PFSK-1 (cell line): ENCODE data around the gene ALB.

Source experiments
- FOXP2 ChIP-seq: optimal IDR thresholded peaks from 2 replicates; pipeline ENCODE3; 2011; ENCODE audit warnings: borderline replicate concordance, control low read depth, inconsistent platforms; ENCODE audit not compliant: insufficient read depth; ENCODE audit errors: extremely low read length, extremely low read depth
- POLR2AphosphoS5 ChIP-seq: IDR thresholded peaks from 2 replicates; pipeline ENCODE4 v1.6.1; 2012; ENCODE audit warnings: low read depth, mild to moderate bottlenecking, control low read depth, low read length, moderate library complexity
- REST ChIP-seq, 2 experiments: IDR thresholded peaks; 2 replicates each; pipeline versions ENCODE4 v1.6.1 to v1.8.0; 2011 to 2012; ENCODE audit warnings: low read depth in 2 of 2, low read length in 2 of 2, control low read depth in 1 of 2, inconsistent platforms in 1 of 2, mild to moderate bottlenecking in 1 of 2, moderate library complexity in 1 of 2; ENCODE audit not compliant: insufficient read depth in 1 of 2
- SIN3A ChIP-seq: IDR thresholded peaks from 2 replicates; pipeline ENCODE4 v1.6.1; 2012; ENCODE audit warnings: mild to moderate bottlenecking, low read length, moderate library complexity, borderline replicate concordance; ENCODE audit not compliant: insufficient read depth
- TAF1 ChIP-seq: IDR thresholded peaks from 2 replicates; pipeline ENCODE4 v1.6.1; 2012; ENCODE audit warnings: low read length, control low read depth, borderline replicate concordance; ENCODE audit not compliant: insufficient read depth

Gene ALB

GRCh38 chr4:73379946-73380345, 24.1 kb upstream of the ALB start:
- TF ChIP-seq REST (IDR thresholded peaks at IDR 0.05; ENCODE audit: insufficient read depth in 1 of 2, low read depth in 2 of 2, low read length in 2 of 2) (no peak), FOXP2 (no peak), TAF1 (no peak), POLR2AphosphoS5 (no peak), SIN3A (no peak)

- TF ChIP-seq SIN3A (no peak), TAF1 (no peak), POLR2AphosphoS5 (no peak), FOXP2 (no peak), REST (IDR thresholded peaks at IDR 0.05; ENCODE audit: insufficient read depth in 1 of 2, low read depth in 2 of 2, low read length in 2 of 2) (no peak)
Observed at GRCh38 chr4:73381214-73381613, 22.9 kb upstream of the ALB start.

- no peak for TF ChIP-seq POLR2AphosphoS5
- no peak for TF ChIP-seq TAF1
- no peak for TF ChIP-seq SIN3A
Observed at GRCh38 chr4:73383452-73383851, 20.6 kb upstream of the ALB start.

- TF ChIP-seq REST (IDR thresholded peaks at IDR 0.05; ENCODE audit: insufficient read depth in 1 of 2, low read depth in 2 of 2, low read length in 2 of 2) = no peak
- no peak for TF ChIP-seq TAF1
- TF ChIP-seq POLR2AphosphoS5 = no peak
- TF ChIP-seq SIN3A = no peak
- TF ChIP-seq FOXP2 = no peak
Observed at GRCh38 chr4:73387552-73387951, 16.5 kb upstream of the ALB start.

- TF ChIP-seq REST (IDR thresholded peaks at IDR 0.05; ENCODE audit: insufficient read depth in 1 of 2, low read depth in 2 of 2, low read length in 2 of 2) (no peak), FOXP2 (no peak), SIN3A (no peak)
Observed at GRCh38 chr4:73388887-73389286, 15.2 kb upstream of the ALB start.

GRCh38 chr4:73391774-73392173, 12.3 kb upstream of the ALB start:
- no peak for TF ChIP-seq FOXP2
- no peak for TF ChIP-seq POLR2AphosphoS5
